Lung (tissue), 10 donors: Measurements from ENCODE around the gene MAGEA9B. TPM values are rescaled to one million over a fixed set of nuclear protein-coding genes. Genes with fewer than 3 reads are reported as not detected.
"Not testable (repeated sequence)": the region's sequence is repeated elsewhere in the genome, so short reads cannot be mapped to it uniquely, and the experiment has no call there.

Source experiments
- ATAC-seq: fragments of 200-7000 bp; cut with Tn5 transposase; one replicate; pipeline ENCODE4 v1.9.1; 2020; ENCODE audit warnings: moderate number of reproducible peaks; ENCODE audit not compliant: insufficient read depth, low FRiP score
- DNase-seq, 3 donors: peaks; one replicate each; pipeline ENCODE4 v3.0.0-alpha.2; 2013 to 2017
- H3K27ac ChIP-seq, 2 donors: one replicate each; pipeline ENCODE4 v1.5.1; 2013; ENCODE audit warnings: mild to moderate bottlenecking in 2 of 2, moderate library complexity in 2 of 2, control low read depth in 1 of 2, inconsistent platforms in 1 of 2, low read depth in 1 of 2, low read length in 1 of 2
- H3K27me3 ChIP-seq, 3 donors: one replicate each; pipeline ENCODE4 v1.5.1; 2013; ENCODE audit warnings: low read length in 2 of 3; ENCODE audit not compliant: control insufficient read depth in 3 of 3, insufficient read depth in 3 of 3
- H3K36me3 ChIP-seq, 4 donors: one replicate each; pipeline ENCODE4 v1.5.1; 2013; ENCODE audit warnings: low read length in 4 of 4, mild to moderate bottlenecking in 1 of 4, moderate library complexity in 1 of 4; ENCODE audit not compliant: control insufficient read depth in 4 of 4, insufficient read depth in 4 of 4
- H3K4me1 ChIP-seq, 5 donors: one replicate each; pipeline ENCODE4 v1.5.1; 2013; ENCODE audit warnings: low read length in 5 of 5, mild to moderate bottlenecking in 2 of 5, moderate library complexity in 1 of 5; ENCODE audit not compliant: control insufficient read depth in 5 of 5, insufficient read depth in 5 of 5
- H3K4me3 ChIP-seq: one replicate; pipeline ENCODE4 v1.5.1; 2013; ENCODE audit warnings: mild to moderate bottlenecking, control low read depth, moderate library complexity
- H3K9ac ChIP-seq, 2 donors: one replicate each; pipeline ENCODE4 v1.5.1; 2013; ENCODE audit warnings: low read length in 2 of 2, control low read depth in 1 of 2; ENCODE audit not compliant: insufficient read depth in 1 of 2
- H3K9me3 ChIP-seq, 4 donors: one replicate each; pipeline ENCODE4 v1.5.1; 2013; ENCODE audit warnings: low read length in 3 of 4, mild to moderate bottlenecking in 1 of 4, moderate library complexity in 1 of 4; ENCODE audit not compliant: control insufficient read depth in 4 of 4, insufficient read depth in 3 of 4
- WGBS, 2 donors: extraction: QIAGEN DNeasy Blood & Tissue Kit; methylation state at CpG; one replicate each; pipeline ENCODE4 v1.1.7; 2013; 5-methylcytosine and 5-hydroxymethylcytosine counted together
- polyA plus RNA-seq, 2 donors: library from polyadenylated mRNA; stranded (reverse); fragments of 200-250 nt; gene quantifications; one replicate each; pipeline ENCODE4 v1.2.1, GENCODE V29; 2013
- total RNA-seq, 2 donors: library from RNA; depleted of rRNA in 1 of 2; stranded (reverse); fragments of >200 nt in 1 of 2; gene quantifications; one replicate each; pipeline ENCODE4 v1.2.1, GENCODE V29; 2014 to 2021
- donor health status: Bipolar disorder and iron deficiency.
- donor health status: healthy.
- donor health status: DM: yes; HTN: yes; CAD: no.

The MAGEA9B gene
- total and polyA plus RNA-seq, 4 donors, result not detected

DNA sequence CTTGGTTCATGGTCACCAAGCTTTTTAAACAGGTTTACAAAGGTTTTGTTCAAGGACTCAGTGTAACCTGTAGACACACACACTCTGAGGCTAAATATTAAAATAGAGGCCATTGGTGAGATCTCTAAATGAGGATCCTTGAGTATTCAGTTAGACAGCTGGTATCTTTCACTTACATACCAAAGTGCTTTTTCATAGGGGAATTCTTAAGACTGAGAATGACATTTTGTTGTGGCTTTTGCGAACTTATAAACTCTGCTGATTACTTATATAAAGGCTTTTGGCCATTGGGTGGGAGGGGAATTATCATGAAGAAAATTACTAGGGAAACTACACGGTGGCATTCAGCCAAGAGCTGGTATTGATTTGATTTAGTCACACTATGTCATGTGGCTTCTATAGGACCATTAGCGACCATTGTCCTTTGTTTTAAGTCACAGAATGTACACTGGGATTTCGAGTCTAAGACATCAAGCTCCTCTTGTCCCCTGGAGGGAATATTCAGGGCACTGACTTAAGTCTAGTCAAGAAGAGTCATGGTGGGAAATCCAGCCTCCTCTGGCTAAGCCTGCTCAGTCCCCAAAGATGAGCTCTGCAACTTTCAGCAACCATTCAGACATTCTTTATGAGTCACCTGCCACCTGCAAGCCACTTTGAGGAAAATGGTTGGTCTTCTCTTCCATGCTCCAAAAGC, 35.9 kb downstream of the MAGEA9B start:
- not testable (repeated sequence) for H3K9me3 ChIP-seq, H3K27me3 ChIP-seq, H3K4me3 ChIP-seq, DNase-seq, H3K4me1 ChIP-seq, H3K36me3 ChIP-seq, H3K27ac ChIP-seq, H3K9ac ChIP-seq, ATAC-seq
- WGBS, 2 donors, result no CpG with 5 or more reads among the region's 4 CpGs

DNA sequence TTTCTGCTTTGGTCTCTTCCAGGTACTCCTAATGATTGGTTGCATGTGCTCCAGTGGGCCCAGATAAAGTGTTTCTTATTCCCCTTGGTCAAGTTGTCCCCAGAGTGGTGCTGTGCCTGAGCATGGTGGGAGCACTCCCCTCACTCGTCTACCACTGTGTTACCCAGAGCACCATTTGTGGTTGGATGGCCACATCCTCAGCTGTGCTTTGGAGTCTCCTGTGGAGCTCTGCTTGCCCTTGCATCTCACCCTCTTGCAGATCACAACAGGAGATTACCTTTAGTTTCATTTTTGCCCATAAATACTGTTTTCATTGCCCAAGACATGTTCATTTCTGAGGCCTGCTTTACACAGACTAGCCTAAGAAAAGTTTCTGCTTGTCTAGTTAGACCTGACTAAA, 36.8 kb downstream of the MAGEA9B start:
- ATAC-seq, H3K27ac ChIP-seq, H3K4me3 ChIP-seq, H3K9me3 ChIP-seq, H3K27me3 ChIP-seq, H3K4me1 ChIP-seq, DNase-seq, H3K36me3 ChIP-seq, H3K9ac ChIP-seq: not testable (repeated sequence)
- 86% methylated on average over 1 of the region's 1 CpG; no CpG with 5 or more reads in 1 of the 2 donors for WGBS, 2 donors

DNA sequence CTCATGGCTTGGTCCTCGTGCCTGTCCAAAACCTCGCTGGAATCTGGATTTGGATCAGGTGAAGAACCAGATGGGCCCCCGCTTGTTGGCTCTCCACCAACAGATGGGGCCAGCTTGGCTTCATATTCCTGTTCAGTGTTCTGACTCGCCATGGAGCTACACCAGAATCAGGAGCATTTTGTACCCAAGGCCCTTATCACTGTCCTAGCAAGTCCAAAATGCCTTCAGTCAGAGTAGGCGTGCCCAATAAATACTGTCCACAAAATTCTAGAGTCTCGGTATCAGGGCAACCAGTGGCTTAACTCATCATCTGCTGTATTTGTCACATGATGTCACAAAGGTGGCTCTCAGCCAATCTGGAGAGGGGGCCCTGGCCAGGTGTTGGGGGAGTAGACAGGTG, 37.6 kb downstream of the MAGEA9B start, which contains the start of gene HSFX3:
HSFX3 (minus strand) TSS at position 224 of the 400 bp plus-strand sequence; CDS start at position 152, 72 bp downstream.
- H3K36me3 ChIP-seq, ATAC-seq, H3K4me1 ChIP-seq, H3K9ac ChIP-seq, DNase-seq, H3K9me3 ChIP-seq, H3K27me3 ChIP-seq, H3K4me3 ChIP-seq, H3K27ac ChIP-seq: not testable (repeated sequence)
- WGBS, 2 donors, result 80% methylated on average over 1 of the region's 6 CpGs; no CpG with 5 or more reads in 1 of the 2 donors

DNA sequence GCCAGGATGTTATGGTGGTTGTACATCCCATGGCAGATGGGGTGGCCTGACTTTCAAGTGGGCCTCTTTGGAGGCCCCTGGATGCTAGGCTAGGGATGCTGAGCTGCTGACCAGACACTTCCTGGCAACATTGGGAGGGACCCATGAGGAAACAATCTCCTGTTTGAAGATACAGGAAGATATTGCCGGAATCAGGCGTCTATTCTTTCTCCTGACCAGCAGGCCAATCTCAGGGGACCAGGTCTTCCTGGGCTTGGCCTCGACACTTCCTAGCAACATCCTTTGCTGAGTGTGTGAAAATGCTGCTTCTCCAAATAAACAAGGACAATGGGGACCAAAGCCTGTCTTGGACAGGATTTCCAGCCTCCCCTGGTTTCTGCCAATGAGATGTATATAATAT, 39.5 kb downstream of the MAGEA9B start:
- DNase-seq, H3K36me3 ChIP-seq, H3K9ac ChIP-seq, H3K4me3 ChIP-seq, H3K27ac ChIP-seq, ATAC-seq, H3K9me3 ChIP-seq, H3K27me3 ChIP-seq, H3K4me1 ChIP-seq: not testable (repeated sequence)
- WGBS, 2 donors, result 38% methylated on average over 1 of the region's 3 CpGs; no CpG with 5 or more reads in 1 of the 2 donors

DNA sequence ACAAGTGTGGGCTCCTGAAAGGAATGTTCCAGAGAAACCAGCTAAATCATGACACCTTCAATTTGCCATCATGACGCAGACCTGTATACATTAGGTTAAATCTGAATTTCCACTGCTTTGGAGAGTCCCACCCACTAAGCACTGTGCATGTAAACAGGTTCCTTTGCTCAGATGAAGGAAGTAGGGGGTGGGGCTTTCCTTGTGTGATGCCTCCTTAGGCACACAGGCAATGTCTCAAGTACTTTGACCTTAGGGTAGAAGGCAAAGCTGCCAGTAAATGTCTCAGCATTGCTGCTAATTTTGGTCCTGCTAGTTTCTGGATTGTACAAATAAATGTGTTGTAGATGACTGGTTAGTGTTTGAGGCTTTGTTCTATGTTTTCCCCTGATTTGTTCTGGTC, 40.3 kb downstream of the MAGEA9B start:
- not testable (repeated sequence) for H3K4me1 ChIP-seq, H3K9me3 ChIP-seq, H3K27me3 ChIP-seq, H3K9ac ChIP-seq, H3K27ac ChIP-seq, ATAC-seq, H3K36me3 ChIP-seq, H3K4me3 ChIP-seq, DNase-seq
- 79 to 100% methylated on average over 1 of the region's 1 CpG for WGBS, 2 donors

DNA sequence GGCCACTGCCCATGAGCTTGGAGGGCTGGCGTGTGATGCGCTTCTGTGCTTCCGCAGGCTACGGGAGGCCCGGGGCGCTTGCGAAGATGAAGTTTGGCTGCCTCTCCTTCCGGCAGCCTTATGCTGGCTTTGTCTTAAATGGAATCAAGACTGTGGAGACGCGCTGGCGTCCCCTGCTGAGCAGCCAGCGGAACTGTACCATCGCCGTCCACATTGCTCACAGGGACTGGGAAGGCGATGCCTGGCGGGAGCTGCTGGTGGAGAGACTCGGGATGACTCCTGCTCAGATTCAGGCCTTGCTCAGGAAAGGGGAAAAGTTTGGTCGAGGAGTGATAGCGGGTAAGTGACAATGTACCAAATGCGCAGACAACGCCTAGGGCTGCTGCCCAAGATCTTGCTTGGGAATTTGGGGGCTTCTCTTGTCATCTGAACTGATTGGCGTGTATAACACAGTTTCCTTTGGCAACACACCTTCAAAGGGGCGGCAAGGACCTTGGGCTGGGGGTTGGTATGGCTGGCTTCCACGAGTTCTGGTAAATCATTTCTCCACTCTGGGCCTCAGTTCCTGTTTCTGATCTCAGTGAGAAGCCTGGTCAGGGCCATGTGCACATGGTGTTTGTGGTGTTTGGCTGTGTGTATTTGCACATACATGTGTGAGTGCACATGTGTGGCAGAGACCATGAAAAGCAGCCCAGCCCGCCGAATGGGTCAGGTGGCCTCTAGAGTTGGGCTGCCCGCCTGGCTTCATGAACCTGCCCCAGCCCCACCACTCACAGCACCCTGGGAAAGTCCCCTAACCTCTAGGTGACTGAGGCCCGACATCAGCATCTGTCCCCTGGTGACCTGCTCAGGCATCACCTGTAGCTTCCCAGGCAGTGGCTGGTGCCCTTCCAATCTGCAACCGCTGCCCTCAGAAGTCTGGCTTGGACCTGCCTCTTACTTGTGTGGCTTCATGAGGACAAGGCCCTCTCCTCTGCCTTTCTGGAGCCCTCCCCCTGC, 41.4 kb downstream of the MAGEA9B start:
- not testable (repeated sequence) for DNase-seq, H3K27ac ChIP-seq, H3K36me3 ChIP-seq, ATAC-seq, H3K4me1 ChIP-seq, H3K9me3 ChIP-seq, H3K9ac ChIP-seq, H3K4me3 ChIP-seq, H3K27me3 ChIP-seq
- WGBS, 2 donors, result 78 to 88% methylated on average over 13 to 22 of the region's 29 CpGs
